HepG2 (cell line): ENCODE data around the gene EIF2S2. TPM values are rescaled to one million over a fixed set of nuclear protein-coding genes. Genes with fewer than 3 reads are reported as not detected.
"Not testable (repeated sequence)": the region's sequence is repeated elsewhere in the genome, so short reads cannot be mapped to it uniquely, and the experiment has no call there.

Source experiments
- ATAC-seq: fragments of 200-7000 bp; cut with Tn5 transposase; 3 replicates; pipeline ENCODE4 v1.9.1; 2020; ENCODE audit warnings: mild to moderate bottlenecking, moderate library complexity
- BruUV-seq: library from RNA; stranded (reverse); fragments of 400-500 nt; replicated peaks from 2 replicates; lab custom pipeline; 2021; lab: Mats Ljungman, UMichigan
- CTCF ChIA-PET: fragments of 300-600 bp; formaldehyde crosslinking; extraction: SDS; loops from one replicate; lab custom pipeline; 2021; ENCODE audit warnings: low total read pairs, inconsistent platforms, low intra/inter-chr PET ratio; lab: Yijun Ruan, JAX
- POLR2A ChIA-PET: fragments of 350-600 bp; sonication (Branson Sonifier 250); formaldehyde crosslinking; loops from one replicate; lab custom pipeline; 2020; ENCODE audit warnings: antibody characterized with exemption, inconsistent platforms; lab: Yijun Ruan, JAX
- DNase-seq: peaks from one replicate; pipeline ENCODE4 v3.0.0-alpha.2; 2015; ENCODE audit warnings: low spot score
- FAIRE-seq: peaks from 3 replicates; lab custom pipeline; 2011; peaks lifted over from hg19 to GRCh38; lab: Jason Lieb, UNC
- H2AFZ ChIP-seq: one replicate; pipeline ENCODE4 v1.6.1; 2011; ENCODE audit warnings: low read length, inconsistent platforms
- H3K27ac ChIP-seq: fragments of 300-600 bp; 3 replicates; pipeline ENCODE4 v1.8.0; 2011; ENCODE audit warnings: mixed run types, mild to moderate bottlenecking, mixed read lengths, low read length, inconsistent platforms; ENCODE audit not compliant: insufficient read depth; ENCODE audit errors: extremely low read length
- H3K27me3 ChIP-seq, 2 experiments: fragments of 200-600 bp in 1 of 2; 2 replicates in 1 of 2; 3 replicates in 1 of 2; pipeline versions ENCODE4 v1.6.0 to v1.8.0; 2011; ENCODE audit warnings: low read length in 2 of 2, mild to moderate bottlenecking in 2 of 2, moderate library complexity in 2 of 2, inconsistent platforms in 1 of 2; ENCODE audit not compliant: insufficient read depth in 2 of 2, control insufficient read depth in 1 of 2
- H3K36me3 ChIP-seq, 2 experiments: fragments of 200-600 bp in 1 of 2; replicated peaks in 1 of 2; 2 replicates in 1 of 2; 3 replicates in 1 of 2; pipeline versions ENCODE4 v1.5.1 to v1.8.0; 2011; ENCODE audit warnings: low read length in 2 of 2, inconsistent platforms in 1 of 2; ENCODE audit not compliant: insufficient read depth in 2 of 2, control insufficient read depth in 1 of 2
- H3K4me1 ChIP-seq: 2 replicates; pipeline ENCODE4 v1.5.1; 2012; ENCODE audit warnings: low read length, inconsistent platforms; ENCODE audit not compliant: insufficient read depth
- H3K4me2 ChIP-seq: 2 replicates; pipeline ENCODE4 v1.6.0; 2011; ENCODE audit warnings: low read depth, low read length, inconsistent platforms
- H3K4me3 ChIP-seq, 3 experiments: fragments of 200-600 bp in 1 of 3; sonication (generic), shearing (Covaris generic) in 1 of 3; replicated peaks in 1 of 3; 2 replicates each; pipeline ENCODE4 v1.5.1; 2011 to 2016; ENCODE audit warnings: low read length in 3 of 3, inconsistent platforms in 2 of 3, low read depth in 2 of 3, mild to moderate bottlenecking in 2 of 3, control low read depth in 1 of 3, mixed read lengths in 1 of 3; ENCODE audit not compliant: insufficient read depth in 1 of 3
- H3K79me2 ChIP-seq: one replicate; pipeline ENCODE4 v1.6.1; 2011; ENCODE audit warnings: low read length, inconsistent platforms; ENCODE audit not compliant: insufficient read depth
- H3K9ac ChIP-seq: 2 replicates; pipeline ENCODE4 v1.6.0; 2011; ENCODE audit warnings: mild to moderate bottlenecking, low read depth, low read length, inconsistent platforms; ENCODE audit not compliant: insufficient read depth
- H3K9me3 ChIP-seq: 2 replicates; pipeline ENCODE4 v1.5.1; 2012; ENCODE audit warnings: mild to moderate bottlenecking, low read length
- H4K20me1 ChIP-seq: 2 replicates; pipeline ENCODE4 v1.6.0; 2011; ENCODE audit warnings: inconsistent platforms, mild to moderate bottlenecking, low read length, moderate library complexity; ENCODE audit not compliant: insufficient read depth
- ATF5 ChIP-seq: sonication (generic); formaldehyde crosslinking; IDR thresholded peaks from 2 replicates; pipeline ENCODE4 v1.4.0; 2020; ENCODE audit warnings: mild to moderate bottlenecking, low read depth, missing genetic modification reagents
- DPF2 ChIP-seq: sonication (generic); formaldehyde crosslinking; IDR thresholded peaks from 2 replicates; pipeline ENCODE4 v1.4.0; 2020; ENCODE audit warnings: mild to moderate bottlenecking, low read depth, missing genetic modification reagents, borderline replicate concordance
- HNF4A ChIP-seq: sonication (generic); formaldehyde crosslinking; IDR thresholded peaks from 2 replicates; pipeline ENCODE4 v1.4.0; 2020; ENCODE audit warnings: missing genetic modification reagents
- PHB2 ChIP-seq: fragments of 450-650 bp; IDR thresholded peaks from 2 replicates; pipeline ENCODE4 v1.6.1; 2018; ENCODE audit not compliant: partially characterized antibody
- RAD51 ChIP-seq: fragments of 450-650 bp; IDR thresholded peaks from 2 replicates; pipeline ENCODE4 v1.6.1; 2016; ENCODE audit warnings: borderline replicate concordance
- SALL2 ChIP-seq: sonication (generic); formaldehyde crosslinking; IDR thresholded peaks from 2 replicates; pipeline ENCODE4 v1.8.1; 2023; ENCODE audit warnings: mild to moderate bottlenecking, missing genetic modification reagents, inconsistent platforms
- THAP11 ChIP-seq: IDR thresholded peaks from 2 replicates; pipeline ENCODE4 v1.6.1; 2016; ENCODE audit warnings: missing biosample characterization, missing genetic modification reagents
- ZC3H4 ChIP-seq: sonication (generic); formaldehyde crosslinking; IDR thresholded peaks from 2 replicates; pipeline ENCODE4 v1.4.0; 2020; ENCODE audit warnings: missing genetic modification reagents, borderline replicate concordance
- ZNF772 ChIP-seq: sonication (generic); formaldehyde crosslinking; IDR thresholded peaks from 2 replicates; pipeline ENCODE4 v1.5.0; 2020; ENCODE audit warnings: mild to moderate bottlenecking, missing genetic modification reagents
- WGBS: methylation state at CpG from one replicate; pipeline ENCODE4 v1.1.6; 2017; ENCODE audit warnings: low lambda C conversion rate; 5-methylcytosine and 5-hydroxymethylcytosine counted together
- in situ Hi-C: cut with HindIII; loops from 2 replicates; pipeline ENCODE4 v1.10.0; 2017; ENCODE audit warnings: low pct_unique_long_range_greater_than_20kb; ENCODE audit not compliant: extremely low pct_ligation_motif_present
- intact Hi-C: fragments of 100-400 bp; cut with micrococcal nuclease; formaldehyde crosslinking; loops from one replicate; pipeline ENCODE4 v1.10.0; 2022; ENCODE audit not compliant: unreplicated experiment
- polyA plus RNA-seq, 8 experiments: library from polyadenylated mRNA; depleted of rRNA in 3 of 8; stranded (reverse) in 7 of 8; unstranded in 1 of 8; fragments of >200 nt; fragmentation: Illumina TruSeq in 4 of 8; extraction: Trizol in 4 of 8; gene quantifications; 2 replicates each; pipeline versions ENCODE4 v1.2.1 to v1.2.3, GENCODE V29; 2011 to 2016; ENCODE audit warnings: low read depth in 4 of 8, missing spikeins in 1 of 8, mixed read lengths in 1 of 8; ENCODE audit not compliant: insufficient read depth in 1 of 8
- total RNA-seq, 5 experiments: library from RNA; depleted of rRNA; stranded (reverse); fragments of >200 nt; fragmentation: Illumina TruSeq; extraction: Trizol; gene quantifications; 2 replicates each; pipeline ENCODE4 v1.2.3, GENCODE V29; 2016; ENCODE audit warnings: low read depth in 1 of 5

EIF2S2 gene
- total and polyA plus RNA-seq, 2 of the 13 experiments (the other 11 are each of a cell fraction or from before 2014, with no cell fraction given): 126 to 213 TPM

GRCh38 chr20:34155836-34156235, 43.8 kb upstream of the EIF2S2 start:
- BruUV-seq: no TSS peak
- H3K4me3 ChIP-seq: no peak overlapping the region
- intact Hi-C loops (no loop called here), in situ Hi-C loops (no loop called here)
- no peak overlapping the region for H3K27ac ChIP-seq
- TF ChIP-seq RAD51 (0 out of 2 replicates have a peak, but pooled peaks have one; percentile 35), SALL2 (CRISPR knock-in tag) (no peak), THAP11 (CRISPR knock-in tag) (no peak), DPF2 (CRISPR knock-in tag) (no peak), HNF4A (CRISPR knock-in tag) (no peak), ATF5 (no peak), ZNF772 (CRISPR knock-in tag) (no peak), PHB2 (peak; percentile 43), ZC3H4 (no peak)
- DNase-seq (no peak), ATAC-seq (no peak), FAIRE-seq (no peak)
- no peak overlapping the region for H3K4me2 ChIP-seq
- H3K4me1 ChIP-seq: peaks cover 26% of the 10 kb centered on the region
- no peaks in the 10 kb centered on the region for H3K79me2 ChIP-seq
- POLR2A ChIA-PET: no interaction called here
- no peak overlapping the region for H3K9ac ChIP-seq
- 24% methylated on average over 2 of the region's 2 CpGs for WGBS
- CTCF ChIA-PET: no interaction called here
- H3K36me3 ChIP-seq: no peaks in the 10 kb centered on the region
- H4K20me1 ChIP-seq: no peaks in the 10 kb centered on the region
- peaks cover 2 to 21% of the 10 kb centered on the region in 2 experiments; a peak in 4 of 5 replicates for H3K27me3 ChIP-seq
- H2AFZ ChIP-seq: no peak overlapping the region
- no peaks in the 10 kb centered on the region for H3K9me3 ChIP-seq

GRCh38 chr20:34153169-34153568, 41.1 kb upstream of the EIF2S2 start:
- not testable (repeated sequence) for H2AFZ ChIP-seq

More at GRCh38 chr20:34153169-34153568, 41.1 kb upstream of the EIF2S2 start:
- H4K20me1 ChIP-seq, in situ Hi-C loops, H3K4me1 ChIP-seq, FAIRE-seq, H3K36me3 ChIP-seq, H3K27ac ChIP-seq, H3K9me3 ChIP-seq, H3K9ac ChIP-seq, H3K79me2 ChIP-seq, POLR2A ChIA-PET, CTCF ChIA-PET, intact Hi-C loops, H3K4me2 ChIP-seq, ATAC-seq, BruUV-seq, DNase-seq, H3K4me3 ChIP-seq: not testable (repeated sequence)
- H3K27me3 ChIP-seq: peaks cover 2 to 23% of the 10 kb centered on the region in 2 experiments; a peak in 4 of 5 replicates
- WGBS: 60% methylated on average over 6 of the region's 6 CpGs
